Neural cell (in vitro differentiated cells): ENCODE data around the gene FHOD3.

ENCODE experiments used
- EP300 ChIP-seq: fragments of 450-650 bp; conservative IDR thresholded peaks from 2 replicates; pipeline ENCODE4 v1.6.1; 2014; ENCODE audit warnings: antibody characterized with exemption, mild to moderate bottlenecking, moderate library complexity; ENCODE audit not compliant: poor library complexity, severe bottlenecking
- EZH2 ChIP-seq: fragments of 200-600, 300-800 bp; shearing (Covaris generic), sonication (generic); IDR thresholded peaks from 2 replicates; pipeline ENCODE4 v1.6.1; 2014; ENCODE audit warnings: antibody characterized with exemption, low read length, borderline replicate concordance, mild to moderate bottlenecking; ENCODE audit not compliant: insufficient read depth, poor library complexity, severe bottlenecking
- MXI1 ChIP-seq: fragments of 450-650 bp; conservative IDR thresholded peaks from 2 replicates; pipeline ENCODE4 v1.6.1; 2014; ENCODE audit warnings: antibody characterized with exemption, mild to moderate bottlenecking; ENCODE audit not compliant: poor library complexity, severe bottlenecking
- POLR2AphosphoS5 ChIP-seq: IDR thresholded peaks from 2 replicates; pipeline ENCODE4 v1.6.1; 2012
- RAD21 ChIP-seq: fragments of 450-650 bp; conservative IDR thresholded peaks from 2 replicates; pipeline ENCODE4 v1.6.1; 2014; ENCODE audit warnings: antibody characterized with exemption, mild to moderate bottlenecking, moderate library complexity
- SMC3 ChIP-seq: fragments of 450-650 bp; conservative IDR thresholded peaks from 2 replicates; pipeline ENCODE4 v1.6.1; 2014; ENCODE audit warnings: antibody characterized with exemption, mild to moderate bottlenecking, moderate library complexity; ENCODE audit not compliant: poor library complexity
- TAF1 ChIP-seq: IDR thresholded peaks from 2 replicates; pipeline ENCODE4 v1.6.1; 2012; ENCODE audit warnings: low read depth
- TF ChIP-seq, protein P1 (sequence below): fragments of 450-650 bp; IDR thresholded peaks from 2 replicates; pipeline ENCODE4 v1.5.1; 2014; ENCODE audit warnings: antibody characterized with exemption, mild to moderate bottlenecking, moderate library complexity; ENCODE audit not compliant: poor library complexity, severe bottlenecking
- TF ChIP-seq, protein P2 (sequence below): IDR thresholded peaks from 2 replicates; pipeline ENCODE4 v1.6.1; 2012; ENCODE audit warnings: borderline replicate concordance

DNA sequence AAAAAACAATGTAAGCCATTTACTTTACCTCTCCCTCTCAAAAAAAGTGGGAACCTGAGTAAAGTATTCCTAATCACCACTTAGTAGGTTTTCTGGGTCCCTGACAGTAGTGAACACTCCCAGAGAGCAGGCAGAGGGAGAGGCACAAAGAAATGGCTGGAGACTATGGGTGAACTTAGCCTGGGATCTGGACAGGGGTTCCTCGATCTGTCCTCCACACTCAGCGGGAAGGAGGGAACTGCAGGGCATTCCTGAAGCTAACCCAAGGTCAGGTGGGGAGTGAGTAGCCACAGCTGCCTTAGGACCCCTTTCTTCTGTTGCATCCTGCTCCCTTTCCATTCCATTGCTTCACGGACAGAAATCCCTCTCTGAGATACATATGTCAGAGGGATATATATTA lies 375.9 kb downstream of the FHOD3 start:
- TF ChIP-seq, protein P1, sequence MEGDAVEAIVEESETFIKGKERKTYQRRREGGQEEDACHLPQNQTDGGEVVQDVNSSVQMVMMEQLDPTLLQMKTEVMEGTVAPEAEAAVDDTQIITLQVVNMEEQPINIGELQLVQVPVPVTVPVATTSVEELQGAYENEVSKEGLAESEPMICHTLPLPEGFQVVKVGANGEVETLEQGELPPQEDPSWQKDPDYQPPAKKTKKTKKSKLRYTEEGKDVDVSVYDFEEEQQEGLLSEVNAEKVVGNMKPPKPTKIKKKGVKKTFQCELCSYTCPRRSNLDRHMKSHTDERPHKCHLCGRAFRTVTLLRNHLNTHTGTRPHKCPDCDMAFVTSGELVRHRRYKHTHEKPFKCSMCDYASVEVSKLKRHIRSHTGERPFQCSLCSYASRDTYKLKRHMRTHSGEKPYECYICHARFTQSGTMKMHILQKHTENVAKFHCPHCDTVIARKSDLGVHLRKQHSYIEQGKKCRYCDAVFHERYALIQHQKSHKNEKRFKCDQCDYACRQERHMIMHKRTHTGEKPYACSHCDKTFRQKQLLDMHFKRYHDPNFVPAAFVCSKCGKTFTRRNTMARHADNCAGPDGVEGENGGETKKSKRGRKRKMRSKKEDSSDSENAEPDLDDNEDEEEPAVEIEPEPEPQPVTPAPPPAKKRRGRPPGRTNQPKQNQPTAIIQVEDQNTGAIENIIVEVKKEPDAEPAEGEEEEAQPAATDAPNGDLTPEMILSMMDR, result no peak
- TF ChIP-seq POLR2AphosphoS5 (no peak), TAF1 (no peak), EZH2 (no peak), EP300 (no peak), MXI1 (no peak), SMC3 (no peak), RAD21 (no peak)
- TF ChIP-seq, protein P2, sequence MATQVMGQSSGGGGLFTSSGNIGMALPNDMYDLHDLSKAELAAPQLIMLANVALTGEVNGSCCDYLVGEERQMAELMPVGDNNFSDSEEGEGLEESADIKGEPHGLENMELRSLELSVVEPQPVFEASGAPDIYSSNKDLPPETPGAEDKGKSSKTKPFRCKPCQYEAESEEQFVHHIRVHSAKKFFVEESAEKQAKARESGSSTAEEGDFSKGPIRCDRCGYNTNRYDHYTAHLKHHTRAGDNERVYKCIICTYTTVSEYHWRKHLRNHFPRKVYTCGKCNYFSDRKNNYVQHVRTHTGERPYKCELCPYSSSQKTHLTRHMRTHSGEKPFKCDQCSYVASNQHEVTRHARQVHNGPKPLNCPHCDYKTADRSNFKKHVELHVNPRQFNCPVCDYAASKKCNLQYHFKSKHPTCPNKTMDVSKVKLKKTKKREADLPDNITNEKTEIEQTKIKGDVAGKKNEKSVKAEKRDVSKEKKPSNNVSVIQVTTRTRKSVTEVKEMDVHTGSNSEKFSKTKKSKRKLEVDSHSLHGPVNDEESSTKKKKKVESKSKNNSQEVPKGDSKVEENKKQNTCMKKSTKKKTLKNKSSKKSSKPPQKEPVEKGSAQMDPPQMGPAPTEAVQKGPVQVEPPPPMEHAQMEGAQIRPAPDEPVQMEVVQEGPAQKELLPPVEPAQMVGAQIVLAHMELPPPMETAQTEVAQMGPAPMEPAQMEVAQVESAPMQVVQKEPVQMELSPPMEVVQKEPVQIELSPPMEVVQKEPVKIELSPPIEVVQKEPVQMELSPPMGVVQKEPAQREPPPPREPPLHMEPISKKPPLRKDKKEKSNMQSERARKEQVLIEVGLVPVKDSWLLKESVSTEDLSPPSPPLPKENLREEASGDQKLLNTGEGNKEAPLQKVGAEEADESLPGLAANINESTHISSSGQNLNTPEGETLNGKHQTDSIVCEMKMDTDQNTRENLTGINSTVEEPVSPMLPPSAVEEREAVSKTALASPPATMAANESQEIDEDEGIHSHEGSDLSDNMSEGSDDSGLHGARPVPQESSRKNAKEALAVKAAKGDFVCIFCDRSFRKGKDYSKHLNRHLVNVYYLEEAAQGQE, result no peak
